Loucy (cell line): Measurements from ENCODE around the gene KAZALD1.

Source experiments
- H2AFZ ChIP-seq: fragments of 200-600 bp; sonication (generic); 2 replicates; pipeline ENCODE4 v1.6.0; 2016; ENCODE audit warnings: antibody characterized with exemption, mild to moderate bottlenecking, low read length, moderate library complexity
- H3F3A ChIP-seq: fragments of 200-600 bp; 2 replicates; pipeline ENCODE4 v1.6.0; 2016; ENCODE audit warnings: antibody characterized with exemption, low read depth, mild to moderate bottlenecking
- H3K27me3 ChIP-seq: fragments of 200-600 bp; sonication (generic); 2 replicates; pipeline ENCODE4 v1.6.1; 2014; ENCODE audit warnings: low read length, mild to moderate bottlenecking; ENCODE audit not compliant: insufficient read depth, poor library complexity, severe bottlenecking
- H3K36me3 ChIP-seq: fragments of 200-600 bp; sonication (generic); 2 replicates; pipeline ENCODE4 v1.6.1; 2016; ENCODE audit warnings: low read length; ENCODE audit not compliant: insufficient read depth
- H3K4me1 ChIP-seq: fragments of 200-600 bp; sonication (generic); 2 replicates; pipeline ENCODE4 v1.5.1; 2014; ENCODE audit warnings: low read length, mild to moderate bottlenecking; ENCODE audit not compliant: insufficient read depth, poor library complexity, severe bottlenecking
- H3K4me2 ChIP-seq: fragments of 200-600 bp; sonication (generic); 2 replicates; pipeline ENCODE4 v1.6.0; 2014; ENCODE audit warnings: antibody characterized with exemption, low read length, low read depth, mild to moderate bottlenecking; ENCODE audit not compliant: poor library complexity, severe bottlenecking
- H3K4me3 ChIP-seq: fragments of 200-600 bp; sonication (generic); 2 replicates; pipeline ENCODE4 v1.5.1; 2014; ENCODE audit warnings: low read length, mild to moderate bottlenecking, mixed read lengths; ENCODE audit not compliant: poor library complexity, severe bottlenecking
- H3K79me2 ChIP-seq: fragments of 200-600 bp; sonication (generic); 2 replicates; pipeline ENCODE4 v1.6.1; 2014; ENCODE audit warnings: low read length; ENCODE audit not compliant: insufficient read depth
- H3K9ac ChIP-seq: fragments of 200-600 bp; sonication (generic); 2 replicates; pipeline ENCODE4 v1.6.0; 2014; ENCODE audit warnings: mild to moderate bottlenecking, low read depth, low read length, moderate library complexity; ENCODE audit not compliant: poor library complexity, severe bottlenecking
- H3K9me2 ChIP-seq: fragments of 200-600 bp; sonication (generic); replicated peaks from 2 replicates; pipeline ENCODE4 v1.6.1; 2016; ENCODE audit warnings: low read depth, low read length, mixed read lengths
- H3K9me3 ChIP-seq: fragments of 200-600 bp; sonication (generic); 2 replicates; pipeline ENCODE4 v1.6.1; 2014; ENCODE audit warnings: mild to moderate bottlenecking, antibody characterized with exemption, low read length, low read depth; ENCODE audit not compliant: insufficient read depth
- H4K20me1 ChIP-seq: fragments of 200-600 bp; sonication (generic); 2 replicates; pipeline ENCODE4 v1.6.0; 2014; ENCODE audit warnings: antibody characterized with exemption, low read length, mild to moderate bottlenecking; ENCODE audit not compliant: insufficient read depth, poor library complexity, severe bottlenecking
- CTCF ChIP-seq: fragments of 200-600 bp; sonication (generic); conservative IDR thresholded peaks from 2 replicates; pipeline ENCODE4 v1.5.1; 2014; ENCODE audit warnings: mild to moderate bottlenecking, antibody characterized with exemption, low read length
- EZH2phosphoT487 ChIP-seq: fragments of 200-600 bp; IDR thresholded peaks from 2 replicates; pipeline ENCODE4 v1.6.1; 2018; ENCODE audit warnings: antibody characterized with exemption, mild to moderate bottlenecking, moderate library complexity, borderline replicate concordance

The KAZALD1 gene

DNA sequence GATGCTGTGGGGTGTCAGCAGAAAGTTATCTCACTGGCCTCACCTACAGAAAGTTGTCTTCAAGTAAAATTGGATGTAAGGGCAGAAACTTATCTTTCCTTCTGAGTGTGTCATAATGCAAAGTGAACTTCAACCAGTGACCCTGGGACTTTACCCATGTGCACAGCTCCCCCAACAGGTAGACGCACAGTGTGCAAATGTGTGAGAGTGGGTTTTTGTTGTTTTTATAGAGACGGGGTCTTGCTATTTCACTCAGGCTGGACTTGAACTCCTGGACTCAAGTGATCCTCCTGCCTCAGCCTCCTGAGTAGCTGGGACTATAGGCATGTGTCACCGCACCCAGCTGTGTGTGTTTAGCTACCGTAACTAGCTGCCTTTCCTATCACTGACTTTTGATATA lies 6.4 kb upstream of the KAZALD1 start:
- Histone ChIP-seq H3K27me3 (no peaks in the 10 kb centered on the region), H3K9ac (peak overlapping the region; percentile 50), H3F3A (no peaks in the 10 kb centered on the region), H3K4me1 (peaks cover 52% of the 10 kb centered on the region), H3K4me2 (peak overlapping the region; percentile 73), H4K20me1 (peaks cover 29% of the 10 kb centered on the region), H2AFZ (no peak overlapping the region), H3K9me3 (no peaks in the 10 kb centered on the region), H3K36me3 (no peaks in the 10 kb centered on the region), H3K79me2 (peaks cover 74% of the 10 kb centered on the region), H3K9me2 (no peaks in the 10 kb centered on the region), H3K4me3 (peak overlapping the region; percentile 54)
- TF ChIP-seq CTCF (peak; percentile 76), EZH2phosphoT487 (no peak)

- Histone ChIP-seq H3K9me3 (no peaks in the 10 kb centered on the region), H4K20me1 (peaks cover 29% of the 10 kb centered on the region), H3K4me1 (peaks cover 52% of the 10 kb centered on the region), H3F3A (peaks cover 2% of the 10 kb centered on the region; the same call in 1 of the 2 replicates), H3K9ac (peak overlapping the region; percentile 50), H3K4me2 (peak overlapping the region; percentile 73), H3K4me3 (peak overlapping the region; percentile 54), H3K36me3 (no peaks in the 10 kb centered on the region), H3K27me3 (no peaks in the 10 kb centered on the region), H3K9me2 (no peaks in the 10 kb centered on the region), H3K79me2 (peaks cover 74% of the 10 kb centered on the region), H2AFZ (no peak overlapping the region)
- no peak for TF ChIP-seq CTCF
- no peak for TF ChIP-seq EZH2phosphoT487
Observed at GRCh38 chr10:101056365-101057151, 5.2 kb upstream of the KAZALD1 start.

GRCh38 chr10:101060036-101060950 lies 1.5 kb upstream of the KAZALD1 start:
- Histone ChIP-seq H3K9ac (peak overlapping the region; percentile 97), H3K4me1 (peaks cover 62% of the 10 kb centered on the region), H3K79me2 (peaks cover 78% of the 10 kb centered on the region), H2AFZ (peak overlapping the region; percentile 98), H3K9me3 (no peaks in the 10 kb centered on the region), H3K36me3 (no peaks in the 10 kb centered on the region), H3F3A (peaks cover 7% of the 10 kb centered on the region; the same call in 1 of the 2 replicates), H4K20me1 (peaks cover 23% of the 10 kb centered on the region), H3K27me3 (no peaks in the 10 kb centered on the region), H3K4me3 (peak overlapping the region; percentile 93), H3K9me2 (no peaks in the 10 kb centered on the region), H3K4me2 (peak overlapping the region; percentile 96)
- no peak for TF ChIP-seq EZH2phosphoT487
- peak; percentile 98 for TF ChIP-seq CTCF
